SK-N-MC (cell line): Measurements from ENCODE around the gene KIAA0930.

Experiments
- EZH2 ChIP-seq: fragments of 200-600 bp; sonication (generic); IDR thresholded peaks from one replicate; pipeline ENCODE4 v1.6.1; 2017; ENCODE audit warnings: antibody characterized with exemption
- FOXP2 ChIP-seq: optimal IDR thresholded peaks from 2 replicates; pipeline ENCODE3; 2011; ENCODE audit warnings: mild to moderate bottlenecking, moderate library complexity; ENCODE audit not compliant: insufficient read depth; ENCODE audit errors: extremely low read length, control extremely low read depth
- POLR2AphosphoS5 ChIP-seq: IDR thresholded peaks from 2 replicates; pipeline ENCODE4 v1.6.1; 2012; ENCODE audit warnings: mild to moderate bottlenecking, low read depth, low read length, borderline replicate concordance

DNA sequence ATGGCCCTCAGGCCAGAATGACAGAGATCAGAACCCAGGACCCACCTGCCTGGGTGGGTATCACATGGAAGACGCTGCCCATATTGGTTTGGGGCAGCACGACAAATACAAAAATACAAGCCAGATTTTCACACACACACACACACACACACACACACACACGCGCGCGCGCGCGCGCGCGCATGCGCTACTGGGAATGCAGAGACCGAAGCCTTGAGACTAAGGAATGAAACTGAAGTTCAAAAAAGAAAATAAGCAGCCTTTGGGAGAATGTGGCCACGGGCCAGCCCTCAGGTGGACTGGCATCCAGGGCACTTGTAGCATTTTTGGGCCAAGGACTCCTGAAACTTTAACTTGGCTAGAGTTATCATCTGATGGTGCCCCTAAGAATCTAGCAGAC lies 98.3 kb downstream of the KIAA0930 start:
- TF ChIP-seq POLR2AphosphoS5 (no peak), EZH2 (no peak), FOXP2 (no peak)
